ENCODE measurements around the gene RRAS2.

RRAS2 gene

DNA sequence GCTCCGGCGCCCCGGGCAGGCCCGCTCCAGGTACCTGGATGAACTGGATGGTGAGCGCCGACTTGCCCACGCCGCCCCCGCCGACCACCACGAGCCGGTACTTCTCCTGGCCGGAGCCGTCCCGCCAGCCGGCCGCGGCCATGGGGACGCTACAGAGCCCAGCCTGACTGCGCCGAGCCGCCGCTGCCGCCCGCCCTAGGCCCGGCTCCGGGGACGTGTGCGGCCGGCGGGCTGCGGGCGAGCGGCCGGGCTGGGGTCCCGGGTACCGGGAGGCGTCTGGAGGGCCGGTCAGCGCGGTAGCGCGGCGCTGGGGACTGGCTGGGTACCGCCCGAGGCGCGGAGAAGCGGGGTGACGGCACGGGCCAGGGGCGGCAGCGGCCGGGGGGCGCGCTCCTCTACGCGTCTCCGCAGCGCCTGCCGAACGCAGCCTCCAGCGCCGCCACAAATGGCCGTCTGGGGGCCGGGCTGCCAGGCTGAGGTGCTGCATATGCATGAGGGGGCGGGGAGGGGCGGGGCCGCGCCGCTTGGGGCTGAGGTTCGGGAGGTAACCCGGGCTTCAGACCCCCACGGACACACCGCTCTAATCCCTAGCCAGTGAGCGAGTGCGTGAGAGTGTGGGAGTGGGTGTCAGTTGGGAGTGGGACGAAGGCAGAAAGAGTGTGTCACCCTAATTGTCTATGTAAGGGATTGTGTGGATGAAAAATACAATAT is at the start of gene RRAS2:
Gene RRAS2 (minus strand): TSS at position 455 of the 711 bp plus-strand sequence. CDS start 313 bp downstream, at position 142.
- POLR2A ChIA-PET, result interaction anchor here (0.9 to 1.5 kb wide), 4 partner anchors 8 to 96 kb away, joined by 4 to 7 read pairs (median 4); no protein-coding TSS in a partner anchor
- Histone ChIP-seq H3K4me1 (ENCODE audit: control insufficient read depth, insufficient read depth, low read length) (no peaks in the 10 kb centered on the region), H3K36me3 (ENCODE audit: control insufficient read depth in 2 of 2, insufficient read depth in 1 of 2, low read length in 2 of 2) (no peaks in the 10 kb centered on the region), H3K4me3 (ENCODE audit: low read depth, low read length) (peak within 1 kb of the TSS; percentile 88), H3K27ac (ENCODE audit: extremely low read depth, low read depth, low read length) (peak within 1 kb of the TSS; percentile 68; the same call in 1 of the 2 replicates), H3K9me3 (ENCODE audit: control insufficient read depth, insufficient read depth, low read depth, low read length) (no peaks in the 10 kb centered on the region)
- CTCF ChIA-PET, result no interaction called here
- TF ChIP-seq EGR2 (tag by site-specific recombination; IDR thresholded peaks at IDR 0.05; ENCODE audit: low read depth), result peak; percentile 67
- TF ChIP-seq ZBTB8A (tag by site-specific recombination; IDR thresholded peaks at IDR 0.05), result peak; percentile 47
- peak; percentile 86 for TF ChIP-seq GLIS2 (tag by site-specific recombination; IDR thresholded peaks at IDR 0.05)
- TF ChIP-seq, protein P1, sequence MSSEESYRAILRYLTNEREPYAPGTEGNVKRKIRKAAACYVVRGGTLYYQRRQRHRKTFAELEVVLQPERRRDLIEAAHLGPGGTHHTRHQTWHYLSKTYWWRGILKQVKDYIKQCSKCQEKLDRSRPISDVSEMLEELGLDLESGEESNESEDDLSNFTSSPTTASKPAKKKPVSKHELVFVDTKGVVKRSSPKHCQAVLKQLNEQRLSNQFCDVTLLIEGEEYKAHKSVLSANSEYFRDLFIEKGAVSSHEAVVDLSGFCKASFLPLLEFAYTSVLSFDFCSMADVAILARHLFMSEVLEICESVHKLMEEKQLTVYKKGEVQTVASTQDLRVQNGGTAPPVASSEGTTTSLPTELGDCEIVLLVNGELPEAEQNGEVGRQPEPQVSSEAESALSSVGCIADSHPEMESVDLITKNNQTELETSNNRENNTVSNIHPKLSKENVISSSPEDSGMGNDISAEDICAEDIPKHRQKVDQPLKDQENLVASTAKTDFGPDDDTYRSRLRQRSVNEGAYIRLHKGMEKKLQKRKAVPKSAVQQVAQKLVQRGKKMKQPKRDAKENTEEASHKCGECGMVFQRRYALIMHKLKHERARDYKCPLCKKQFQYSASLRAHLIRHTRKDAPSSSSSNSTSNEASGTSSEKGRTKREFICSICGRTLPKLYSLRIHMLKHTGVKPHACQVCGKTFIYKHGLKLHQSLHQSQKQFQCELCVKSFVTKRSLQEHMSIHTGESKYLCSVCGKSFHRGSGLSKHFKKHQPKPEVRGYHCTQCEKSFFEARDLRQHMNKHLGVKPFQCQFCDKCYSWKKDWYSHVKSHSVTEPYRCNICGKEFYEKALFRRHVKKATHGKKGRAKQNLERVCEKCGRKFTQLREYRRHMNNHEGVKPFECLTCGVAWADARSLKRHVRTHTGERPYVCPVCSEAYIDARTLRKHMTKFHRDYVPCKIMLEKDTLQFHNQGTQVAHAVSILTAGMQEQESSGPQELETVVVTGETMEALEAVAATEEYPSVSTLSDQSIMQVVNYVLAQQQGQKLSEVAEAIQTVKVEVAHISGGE (tag by site-specific recombination; conservative IDR thresholded peaks at IDR 0.05; ENCODE audit: low read depth), result peak; percentile 30; the same call in 1 of the 2 replicates
- no peak for TF ChIP-seq ZNF341 (tag by site-specific recombination; IDR thresholded peaks at IDR 0.05; ENCODE audit: low read depth)
- TF ChIP-seq SP3 (tag by site-specific recombination; IDR thresholded peaks at IDR 0.05), result peak; percentile 41; the same call in 1 of the 2 replicates
- 0 out of 2 replicates have a peak, but pooled peaks have one; percentile 62 for TF ChIP-seq ZBTB48 (tag by site-specific recombination; IDR thresholded peaks at IDR 0.05)
- no peak for TF ChIP-seq ZNF549 (tag by site-specific recombination; IDR thresholded peaks at IDR 0.05)
- peak; percentile 36; the same call in 1 of the 2 replicates for TF ChIP-seq ZNF335 (tag by site-specific recombination; conservative IDR thresholded peaks at IDR 0.05)
- peak; percentile 23; the same call in 1 of the 2 replicates for TF ChIP-seq YY1 (tag by site-specific recombination; IDR thresholded peaks at IDR 0.05)
- peak; percentile 66; the same call in 1 of the 2 replicates for TF ChIP-seq KLF10 (tag by site-specific recombination; IDR thresholded peaks at IDR 0.05)
- no peak for TF ChIP-seq ZSCAN23 (tag by site-specific recombination; IDR thresholded peaks at IDR 0.05)
- TF ChIP-seq ZNF138 (tag by site-specific recombination; IDR thresholded peaks at IDR 0.05; ENCODE audit: borderline replicate concordance), result no peak
- TF ChIP-seq MEIS1 (CRISPR knock-in tag; IDR thresholded peaks at IDR 0.05; ENCODE audit: borderline replicate concordance), result peak; percentile 18; the same call in 1 of the 2 replicates
- TF ChIP-seq ZNF560 (tag by site-specific recombination; IDR thresholded peaks at IDR 0.05; ENCODE audit: borderline replicate concordance), result no peak
- TF ChIP-seq, protein P2, sequence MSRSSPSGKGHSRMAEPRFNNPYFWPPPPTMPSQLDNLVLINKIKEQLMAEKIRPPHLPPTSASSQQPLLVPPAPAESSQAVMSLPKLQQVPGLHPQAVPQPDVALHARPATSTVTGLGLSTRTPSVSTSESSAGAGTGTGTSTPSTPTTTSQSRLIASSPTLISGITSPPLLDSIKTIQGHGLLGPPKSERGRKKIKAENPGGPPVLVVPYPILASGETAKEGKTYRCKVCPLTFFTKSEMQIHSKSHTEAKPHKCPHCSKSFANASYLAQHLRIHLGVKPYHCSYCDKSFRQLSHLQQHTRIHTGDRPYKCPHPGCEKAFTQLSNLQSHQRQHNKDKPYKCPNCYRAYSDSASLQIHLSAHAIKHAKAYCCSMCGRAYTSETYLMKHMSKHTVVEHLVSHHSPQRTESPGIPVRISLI (tag by site-specific recombination; IDR thresholded peaks at IDR 0.05), result no peak
- no peak for TF ChIP-seq ZNF266 (tag by site-specific recombination; IDR thresholded peaks at IDR 0.05; ENCODE audit: low read depth)
- TF ChIP-seq ZFHX2 (tag by site-specific recombination; conservative IDR thresholded peaks at IDR 0.05), result peak; percentile 80
- TF ChIP-seq ZNF423 (tag by site-specific recombination; IDR thresholded peaks at IDR 0.05), result no peak
- peak; percentile 49 for TF ChIP-seq GLIS1 (tag by site-specific recombination; IDR thresholded peaks at IDR 0.05)
- TF ChIP-seq ZNF510 (tag by site-specific recombination; IDR thresholded peaks at IDR 0.05; ENCODE audit: insufficient replicate concordance), result no peak
- no peak for TF ChIP-seq ZNF610 (tag by site-specific recombination; IDR thresholded peaks at IDR 0.05; ENCODE audit: borderline replicate concordance)
- TF ChIP-seq, protein P3, sequence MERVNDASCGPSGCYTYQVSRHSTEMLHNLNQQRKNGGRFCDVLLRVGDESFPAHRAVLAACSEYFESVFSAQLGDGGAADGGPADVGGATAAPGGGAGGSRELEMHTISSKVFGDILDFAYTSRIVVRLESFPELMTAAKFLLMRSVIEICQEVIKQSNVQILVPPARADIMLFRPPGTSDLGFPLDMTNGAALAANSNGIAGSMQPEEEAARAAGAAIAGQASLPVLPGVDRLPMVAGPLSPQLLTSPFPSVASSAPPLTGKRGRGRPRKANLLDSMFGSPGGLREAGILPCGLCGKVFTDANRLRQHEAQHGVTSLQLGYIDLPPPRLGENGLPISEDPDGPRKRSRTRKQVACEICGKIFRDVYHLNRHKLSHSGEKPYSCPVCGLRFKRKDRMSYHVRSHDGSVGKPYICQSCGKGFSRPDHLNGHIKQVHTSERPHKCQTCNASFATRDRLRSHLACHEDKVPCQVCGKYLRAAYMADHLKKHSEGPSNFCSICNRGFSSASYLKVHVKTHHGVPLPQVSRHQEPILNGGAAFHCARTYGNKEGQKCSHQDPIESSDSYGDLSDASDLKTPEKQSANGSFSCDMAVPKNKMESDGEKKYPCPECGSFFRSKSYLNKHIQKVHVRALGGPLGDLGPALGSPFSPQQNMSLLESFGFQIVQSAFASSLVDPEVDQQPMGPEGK (tag by site-specific recombination; IDR thresholded peaks at IDR 0.05), result peak; percentile 56
- TF ChIP-seq KLF9 (tag by site-specific recombination; IDR thresholded peaks at IDR 0.05; ENCODE audit: low read depth), result peak; percentile 76
- TF ChIP-seq, protein P4, sequence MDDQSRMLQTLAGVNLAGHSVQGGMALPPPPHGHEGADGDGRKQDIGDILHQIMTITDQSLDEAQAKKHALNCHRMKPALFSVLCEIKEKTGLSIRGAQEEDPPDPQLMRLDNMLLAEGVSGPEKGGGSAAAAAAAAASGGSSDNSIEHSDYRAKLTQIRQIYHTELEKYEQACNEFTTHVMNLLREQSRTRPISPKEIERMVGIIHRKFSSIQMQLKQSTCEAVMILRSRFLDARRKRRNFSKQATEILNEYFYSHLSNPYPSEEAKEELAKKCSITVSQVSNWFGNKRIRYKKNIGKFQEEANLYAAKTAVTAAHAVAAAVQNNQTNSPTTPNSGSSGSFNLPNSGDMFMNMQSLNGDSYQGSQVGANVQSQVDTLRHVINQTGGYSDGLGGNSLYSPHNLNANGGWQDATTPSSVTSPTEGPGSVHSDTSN (CRISPR knock-in tag; IDR thresholded peaks at IDR 0.05), result no peak
